GM18499 (cell line): ENCODE data around the gene CALM1.
"Not testable (repeated sequence)": the region's sequence is repeated elsewhere in the genome, so short reads cannot be mapped to it uniquely, and the experiment has no call there.

Experiments
- ATAC-seq: cut with Tn5 transposase; IDR thresholded peaks from one replicate; pipeline ENCODE4 v1.9.1; 2021; ENCODE audit warnings: moderate number of reproducible peaks; ENCODE audit not compliant: insufficient read depth, unreplicated experiment

CALM1 gene

DNA sequence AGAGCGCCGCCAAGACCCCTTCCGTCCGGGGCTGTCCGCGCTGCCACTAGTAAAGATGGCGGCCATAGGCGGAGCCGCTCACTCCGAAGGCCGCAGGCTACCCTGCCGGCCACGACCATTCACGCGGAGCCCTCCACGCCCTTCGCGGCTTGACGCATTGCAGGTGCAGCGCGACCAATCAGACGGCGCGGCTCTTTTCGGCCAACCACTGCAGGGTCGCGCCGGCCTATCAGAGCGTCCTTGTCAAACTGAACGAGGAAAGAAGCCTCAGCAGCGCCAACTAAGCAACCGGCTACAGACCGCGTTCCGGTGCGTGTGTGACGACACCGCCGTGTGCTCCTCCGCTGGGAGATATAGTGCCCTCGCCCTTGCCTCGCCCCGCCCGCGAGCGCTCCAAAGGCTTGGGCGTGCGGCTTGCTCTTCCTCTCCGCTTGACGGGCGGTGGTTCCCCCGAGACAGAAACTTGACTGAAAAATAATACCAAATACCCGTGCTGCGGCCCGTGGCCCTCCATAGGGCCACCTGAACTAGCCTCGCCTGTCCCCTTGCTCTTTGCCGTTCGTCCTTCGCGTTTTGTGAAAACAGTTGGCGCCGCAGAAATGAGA is 13.6 kb upstream of the CALM1 start:
- peak; percentile 89 for ATAC-seq

DNA sequence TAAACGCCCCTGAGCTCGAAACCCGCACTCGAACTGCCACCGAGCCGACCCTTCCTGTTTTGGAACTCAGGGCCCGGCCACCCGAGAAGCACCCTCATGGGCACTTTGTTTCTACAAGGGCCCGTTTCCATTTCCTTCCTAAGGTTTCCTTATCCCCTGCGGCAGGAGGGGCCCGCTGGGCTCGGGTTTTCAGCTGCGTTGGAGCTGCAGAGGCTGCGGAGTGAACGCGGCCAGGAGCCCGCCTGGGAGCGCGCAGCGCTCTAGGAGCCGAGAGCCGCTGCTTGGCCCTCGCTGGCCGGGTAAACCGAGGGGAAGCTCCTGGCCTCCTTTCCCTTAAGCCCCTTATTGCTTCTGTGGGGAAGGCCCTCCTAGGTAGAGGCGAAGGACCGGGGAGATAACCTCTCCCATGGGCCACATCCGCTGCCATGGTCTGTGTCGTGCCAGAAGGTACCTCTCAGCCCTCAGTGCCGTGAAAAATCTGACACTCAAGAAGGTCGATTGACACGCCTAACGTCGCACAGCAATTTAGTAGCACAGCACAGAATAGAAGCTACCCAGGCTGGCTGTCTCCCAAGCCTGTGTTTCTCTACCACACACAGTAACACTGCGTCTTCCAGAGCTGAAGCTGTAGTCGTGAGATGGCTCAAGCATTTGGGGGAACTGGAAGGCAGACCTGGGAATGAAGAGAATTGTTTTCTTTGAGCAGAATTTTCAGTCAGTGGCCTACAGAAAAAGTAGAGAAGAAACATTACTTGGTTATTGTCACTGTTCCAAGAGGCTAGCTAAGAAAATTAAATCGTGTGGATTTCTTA is 12.9 kb upstream of the CALM1 start:
- no peak for ATAC-seq

DNA sequence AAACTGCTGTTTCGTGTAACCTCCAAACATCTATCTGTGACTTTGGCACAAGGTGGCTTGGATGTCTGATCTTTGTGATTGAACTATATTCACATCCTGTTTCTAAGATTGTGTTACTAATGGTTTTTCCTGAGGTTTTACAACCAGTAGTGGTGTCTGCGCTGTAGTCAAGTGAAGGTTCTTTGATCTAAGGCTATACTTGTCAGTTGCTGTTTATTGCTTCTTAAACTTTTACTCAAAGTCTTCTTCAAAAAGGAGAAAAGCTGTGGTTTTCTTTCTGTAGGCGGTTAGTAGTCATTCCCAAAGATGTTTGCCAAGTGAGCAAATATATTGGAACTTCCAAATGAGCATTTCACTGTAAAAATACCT is 12.3 kb upstream of the CALM1 start:
- no peak for ATAC-seq

DNA sequence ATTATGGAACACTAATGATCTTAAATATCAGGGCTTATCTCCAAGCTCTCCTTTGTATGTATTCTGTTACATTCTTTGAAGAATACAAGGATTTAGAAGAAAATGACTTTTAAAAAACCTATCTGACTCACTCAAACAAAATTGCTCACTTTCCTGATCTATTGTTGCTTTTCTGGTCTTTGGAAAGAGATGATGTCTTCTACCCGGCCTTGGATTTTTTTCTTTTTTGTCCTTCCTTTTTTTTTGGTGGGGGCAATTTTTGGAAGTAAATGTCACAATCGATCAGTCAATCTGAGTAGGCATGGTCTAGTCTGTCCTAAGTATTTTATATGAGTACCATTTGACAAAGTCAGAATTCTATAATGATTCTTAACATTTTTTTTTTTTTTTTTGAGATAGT is 10.5 kb upstream of the CALM1 start:
- ATAC-seq: no peak

DNA sequence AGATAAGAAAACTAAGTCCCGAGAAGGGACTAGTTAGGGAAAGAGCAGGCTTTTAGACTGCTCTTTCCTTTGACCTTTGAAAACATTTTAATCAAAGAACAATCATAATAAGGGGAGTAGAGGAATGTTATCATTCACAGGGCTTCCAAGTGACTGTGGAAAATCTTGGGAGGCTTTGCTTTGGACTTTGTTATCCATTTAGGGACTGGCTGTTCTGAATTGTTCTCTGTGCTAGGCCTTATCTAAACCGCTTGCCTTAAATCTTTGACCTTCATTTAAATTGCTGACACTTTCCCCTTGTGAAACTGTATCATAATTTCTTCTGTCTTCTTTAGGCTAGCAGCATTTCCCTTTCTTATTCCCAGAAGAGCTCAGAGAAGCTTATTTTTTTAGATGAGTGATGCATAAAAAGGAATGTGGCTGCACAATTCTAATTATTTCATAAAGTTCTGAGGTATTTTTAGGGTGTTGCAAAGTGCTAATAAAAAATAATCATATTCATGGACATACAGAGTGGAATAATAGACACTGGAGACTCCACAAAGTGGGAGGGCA is 9.5 kb upstream of the CALM1 start:
- ATAC-seq: no peak

DNA sequence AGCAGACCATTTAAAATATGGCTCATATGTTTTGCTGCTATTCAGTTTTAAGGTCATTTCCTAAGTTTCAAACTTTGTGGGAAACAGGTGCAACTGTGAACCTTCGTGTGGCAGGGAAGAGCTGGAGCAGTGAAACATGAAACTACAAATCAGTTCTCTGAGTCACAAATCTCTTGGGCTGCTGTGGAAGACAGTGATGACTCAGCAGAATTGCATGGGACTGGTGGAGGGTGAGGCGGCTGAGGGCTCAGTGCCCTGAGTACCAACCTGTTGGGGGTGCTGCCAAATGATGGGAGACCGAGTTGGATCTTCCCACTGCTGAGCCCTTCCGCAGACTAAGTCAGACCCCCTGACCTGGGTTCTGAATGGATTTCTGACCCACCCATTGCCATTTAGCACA is 8.4 kb upstream of the CALM1 start:
- ATAC-seq: no peak

DNA sequence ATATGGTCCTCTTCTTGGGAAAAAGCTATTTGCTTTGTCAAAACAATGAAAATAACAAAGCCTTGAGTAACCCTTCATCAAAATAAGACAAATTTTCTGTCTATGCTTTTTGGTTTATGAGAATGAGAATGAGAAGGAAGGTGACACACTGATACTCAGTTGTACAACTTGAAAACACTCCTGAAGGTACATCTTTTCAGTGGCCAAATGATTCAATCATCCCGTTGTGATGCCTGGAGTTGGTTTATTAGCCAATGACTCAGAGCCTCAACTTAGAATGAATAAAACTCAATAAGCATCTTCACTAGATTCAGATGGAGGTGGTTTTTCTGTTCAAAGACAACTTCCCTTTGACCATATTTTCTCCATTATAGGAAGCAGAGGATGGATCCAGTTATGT is 7.8 kb upstream of the CALM1 start:
- no peak for ATAC-seq

DNA sequence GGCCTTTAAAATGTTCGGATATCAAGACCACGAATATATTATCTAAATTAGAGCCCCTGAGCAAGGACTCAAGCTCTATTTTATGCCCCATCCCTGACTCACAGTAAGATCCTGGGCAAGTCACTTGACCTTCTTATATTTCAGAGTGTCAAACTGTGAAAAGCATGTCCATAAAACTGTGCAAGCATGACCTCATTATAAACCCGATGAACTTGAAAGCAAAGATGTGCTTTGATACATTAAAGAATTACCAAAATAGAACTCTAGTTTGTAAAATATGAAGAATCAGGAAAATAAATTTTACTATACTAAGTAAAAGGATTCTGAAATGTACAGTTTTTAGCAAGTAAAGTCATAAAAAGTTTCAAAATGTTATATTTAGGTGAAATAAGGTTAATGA is 2.9 kb upstream of the CALM1 start:
- no peak for ATAC-seq

DNA sequence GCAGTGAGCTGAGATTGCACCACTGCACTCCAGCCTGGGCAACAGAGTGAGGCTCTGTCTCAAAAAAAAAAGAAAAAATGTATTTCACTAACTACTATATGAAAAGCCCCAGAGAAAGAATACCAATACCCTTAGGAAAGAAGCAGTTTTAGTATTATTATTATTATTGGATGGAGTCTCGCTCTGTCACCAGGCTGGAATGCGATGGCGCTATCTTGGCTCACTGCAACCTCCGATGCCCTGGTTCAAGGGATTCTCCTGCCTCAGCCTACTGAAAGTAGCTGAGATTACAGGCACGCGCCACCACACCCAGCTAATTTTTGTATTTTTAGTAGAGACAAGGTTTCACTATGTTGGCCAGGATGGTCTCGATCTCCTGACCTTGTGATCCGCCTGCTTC is 2.0 kb upstream of the CALM1 start:
- ATAC-seq: not testable (repeated sequence)

DNA sequence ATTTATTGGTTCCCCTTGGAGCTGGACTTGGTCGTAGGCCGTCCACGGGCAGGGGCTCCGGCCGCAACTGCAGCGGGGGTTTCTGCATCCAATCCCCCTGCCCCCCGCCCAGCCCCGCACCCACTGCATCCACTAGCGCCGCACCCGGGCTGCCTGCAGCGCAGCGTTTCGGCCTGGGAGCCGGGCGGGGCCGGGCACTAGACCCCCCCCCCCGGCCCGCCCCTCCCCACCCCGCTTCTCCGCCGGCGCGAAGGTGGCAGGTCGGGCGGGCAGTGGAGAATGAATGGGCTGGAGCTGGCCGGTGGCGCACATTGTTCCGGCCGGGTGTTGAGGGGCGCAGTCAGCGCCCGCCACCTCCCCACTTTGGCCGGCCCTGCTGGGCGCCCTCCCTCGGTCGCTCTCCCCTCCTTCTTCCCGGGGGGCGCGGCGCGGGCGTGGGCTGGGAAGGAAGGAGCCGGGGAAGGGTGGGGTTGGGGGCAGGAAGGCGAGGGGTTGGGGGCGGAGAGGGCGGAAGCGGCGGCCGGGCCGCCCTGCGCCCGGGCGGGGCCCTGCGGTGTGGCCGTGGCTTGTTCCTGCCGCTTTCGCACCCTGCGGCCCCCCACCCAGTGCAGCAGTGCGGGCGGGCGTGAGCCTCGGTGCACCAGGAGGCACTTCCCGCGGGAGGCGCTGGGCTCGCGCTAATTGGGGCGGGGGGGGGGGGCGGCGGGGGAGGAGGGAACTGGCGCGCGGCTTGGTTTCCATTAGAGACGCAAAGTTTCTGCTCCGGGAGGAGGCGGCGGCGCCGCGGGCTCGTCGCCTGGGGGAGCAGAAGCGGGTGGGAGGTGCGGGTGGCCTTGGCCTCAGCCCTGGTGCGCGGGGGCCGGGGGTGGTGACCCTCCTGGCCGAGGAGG is 841 bp downstream of the CALM1 start:
- ATAC-seq: no peak

DNA sequence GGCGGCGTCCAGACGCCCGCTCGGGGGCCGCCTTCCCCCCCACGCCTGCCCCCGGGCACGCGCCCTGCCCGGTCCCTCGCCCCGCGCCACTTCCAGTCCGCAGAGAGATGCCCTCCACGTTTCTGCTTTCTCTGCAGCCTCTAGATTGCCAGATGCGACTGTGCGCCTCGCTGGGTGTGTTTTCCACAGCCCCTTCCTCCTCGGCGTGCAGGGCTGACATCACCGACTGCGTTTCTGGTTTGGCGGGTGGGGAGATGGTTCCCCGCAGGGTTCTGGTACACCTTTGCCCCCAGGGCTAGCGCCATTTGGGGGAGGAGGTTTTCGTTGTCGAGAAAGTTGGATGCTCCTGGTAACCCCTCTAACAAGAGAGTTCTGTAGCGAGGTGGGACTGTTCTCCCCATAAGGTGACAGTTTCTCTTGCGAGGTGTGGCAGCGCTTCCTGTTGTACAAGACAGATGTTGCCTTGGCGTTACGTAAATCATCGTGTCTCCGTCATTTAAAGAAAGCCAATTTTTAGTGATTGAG is 1.5 kb downstream of the CALM1 start:
- ATAC-seq: no peak

DNA sequence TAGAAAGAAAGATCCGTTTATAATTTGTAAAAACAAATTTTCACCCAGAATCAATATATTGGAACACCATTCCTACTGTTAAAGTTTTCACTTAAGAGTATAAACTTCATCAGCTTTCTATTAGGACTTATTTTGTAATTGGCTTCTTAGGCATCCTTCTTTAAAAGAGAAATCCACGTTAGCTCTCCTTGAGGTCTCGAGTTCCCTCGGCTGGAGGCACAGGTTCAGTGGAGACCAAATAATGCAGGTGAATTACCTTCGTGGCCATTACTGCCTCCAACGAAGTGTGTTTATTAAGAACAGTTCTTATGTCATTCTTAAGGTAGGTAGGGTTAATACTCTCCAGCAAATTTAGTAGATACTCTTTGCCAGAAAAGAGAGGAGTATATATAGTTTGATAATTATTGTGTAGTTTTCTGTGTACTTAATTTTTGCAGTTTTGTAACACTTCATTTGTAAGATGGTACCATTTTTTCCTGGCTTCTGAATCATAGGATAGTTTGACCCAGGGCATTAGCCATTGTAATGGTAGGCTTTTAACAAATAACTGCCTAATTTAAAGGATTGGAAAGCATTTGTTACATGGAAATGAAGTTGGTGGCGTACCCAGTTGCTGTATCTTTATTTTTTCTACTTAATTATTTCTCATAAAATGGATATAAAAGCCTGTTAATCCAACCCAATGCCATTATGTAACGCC is 2.2 kb downstream of the CALM1 start:
- ATAC-seq: no peak

DNA sequence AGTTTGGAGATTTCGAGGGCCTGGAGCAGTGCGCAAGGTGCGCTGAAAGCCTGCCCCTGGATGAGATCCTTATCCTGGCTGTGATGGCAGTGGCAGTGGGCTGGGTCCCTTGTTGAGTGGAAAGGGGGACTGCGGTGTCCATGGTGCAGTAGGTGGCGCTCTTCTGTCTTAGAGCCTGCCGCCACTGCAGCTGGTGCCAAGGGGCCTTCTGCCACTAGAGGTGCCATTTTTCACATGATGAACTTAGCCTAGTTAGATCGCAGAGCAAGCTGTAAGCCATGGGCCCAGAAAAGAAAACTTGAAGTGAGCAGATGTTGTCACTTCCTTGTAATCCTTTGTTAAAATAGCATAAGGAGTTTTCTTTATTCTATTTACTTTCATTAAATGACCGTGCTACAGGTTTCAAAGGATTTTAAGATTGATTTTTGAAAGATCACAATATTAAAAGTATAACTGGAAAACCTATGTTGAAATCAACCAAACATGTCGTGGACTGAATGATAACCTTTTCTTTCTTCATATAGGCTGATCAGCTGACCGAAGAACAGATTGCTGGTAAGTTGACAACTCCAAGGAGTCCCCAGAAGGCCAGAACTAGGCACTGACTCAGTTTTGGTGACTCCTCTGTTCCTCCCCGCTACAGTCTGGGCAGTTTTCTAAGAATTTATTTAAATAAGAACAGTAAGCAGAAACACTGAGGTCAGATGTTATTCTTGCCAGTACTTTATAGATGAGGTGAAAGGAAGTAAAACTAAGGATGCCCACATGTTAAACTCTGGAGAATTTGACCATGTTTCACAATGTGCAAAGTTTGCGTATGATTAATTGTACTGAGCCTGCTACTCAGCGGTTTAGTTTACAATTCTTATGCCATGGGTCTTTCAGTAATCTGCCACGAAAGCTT is 3.0 kb downstream of the CALM1 start:
- ATAC-seq: peak; percentile 40

DNA sequence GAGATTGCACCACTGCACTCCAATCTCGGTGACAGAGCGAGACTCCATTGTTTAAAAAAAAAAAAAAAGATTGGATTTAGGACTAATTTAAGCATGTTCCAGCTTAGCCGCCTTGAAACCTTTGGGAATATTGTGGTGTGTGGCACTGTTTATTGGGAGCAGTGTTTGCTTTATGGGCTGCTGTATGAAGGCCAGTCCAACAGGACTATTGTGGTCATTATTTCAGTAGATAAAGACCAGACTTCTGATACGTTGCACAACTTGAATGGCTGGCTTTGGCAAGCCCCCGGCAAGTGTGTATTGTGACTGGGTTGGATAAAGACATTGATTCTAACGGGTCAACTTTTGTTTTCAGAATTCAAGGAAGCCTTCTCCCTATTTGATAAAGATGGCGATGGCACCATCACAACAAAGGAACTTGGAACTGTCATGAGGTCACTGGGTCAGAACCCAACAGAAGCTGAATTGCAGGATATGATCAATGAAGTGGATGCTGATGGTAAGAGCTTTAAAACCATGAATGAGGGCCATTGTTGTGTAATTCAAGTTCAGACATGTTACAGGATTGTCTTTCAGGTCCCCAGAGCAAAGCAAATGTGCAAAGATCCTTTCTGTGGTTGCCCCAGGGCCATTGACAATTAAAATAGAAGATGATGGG is 4.2 kb downstream of the CALM1 start:
- no peak for ATAC-seq

DNA sequence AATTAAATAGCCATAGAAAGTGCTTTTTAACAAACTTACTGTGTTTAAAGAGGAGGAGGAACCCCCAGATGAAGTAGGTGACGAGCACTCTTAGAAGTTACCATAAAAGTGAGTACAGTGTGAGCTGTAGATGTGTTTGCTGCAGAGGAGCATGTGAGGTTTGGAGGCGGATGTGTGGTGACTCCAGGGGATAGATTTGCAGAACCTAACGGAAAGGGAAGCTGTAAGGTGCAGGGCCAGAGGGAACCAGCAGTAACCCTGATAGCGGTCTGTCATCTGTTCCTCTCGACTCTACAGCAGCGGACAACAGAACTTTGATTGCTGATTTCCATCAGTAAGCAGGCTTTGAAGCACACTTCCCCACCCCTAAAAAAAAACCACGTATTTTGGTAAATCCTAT is 5.2 kb downstream of the CALM1 start:
- ATAC-seq: no peak

DNA sequence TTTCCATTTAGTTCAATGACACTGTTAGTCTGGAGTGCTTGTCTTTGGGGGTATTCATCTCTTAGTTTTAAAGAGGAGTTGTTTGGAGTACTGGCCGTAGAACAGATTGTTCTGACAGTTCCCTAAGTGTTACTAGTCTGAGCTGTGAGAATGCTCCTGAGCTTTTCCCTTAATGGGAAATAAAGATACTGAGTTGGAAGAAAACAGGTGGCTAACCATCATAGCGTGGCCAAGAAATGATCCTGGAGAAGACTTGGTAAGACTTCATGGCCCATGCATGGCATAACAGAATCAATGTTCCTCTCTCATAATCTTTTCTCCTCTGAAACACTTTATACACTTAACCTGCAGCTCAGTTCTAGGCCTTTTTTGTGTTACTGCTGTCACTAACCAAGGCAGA is 6.2 kb downstream of the CALM1 start:
- no peak for ATAC-seq

DNA sequence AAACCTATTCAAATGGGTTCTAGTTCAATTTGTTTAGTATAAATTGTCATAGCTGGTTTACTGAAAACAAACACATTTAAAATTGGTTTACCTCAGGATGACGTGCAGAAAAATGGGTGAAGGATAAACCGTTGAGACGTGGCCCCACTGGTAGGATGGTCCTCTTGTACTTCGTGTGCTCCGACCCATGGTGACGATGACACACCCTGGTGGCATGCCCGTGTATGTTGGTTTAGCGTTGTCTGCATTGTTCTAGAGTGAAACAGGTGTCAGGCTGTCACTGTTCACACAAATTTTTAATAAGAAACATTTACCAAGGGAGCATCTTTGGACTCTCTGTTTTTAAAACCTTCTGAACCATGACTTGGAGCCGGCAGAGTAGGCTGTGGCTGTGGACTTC is 8.3 kb downstream of the CALM1 start:
- ATAC-seq: no peak

DNA sequence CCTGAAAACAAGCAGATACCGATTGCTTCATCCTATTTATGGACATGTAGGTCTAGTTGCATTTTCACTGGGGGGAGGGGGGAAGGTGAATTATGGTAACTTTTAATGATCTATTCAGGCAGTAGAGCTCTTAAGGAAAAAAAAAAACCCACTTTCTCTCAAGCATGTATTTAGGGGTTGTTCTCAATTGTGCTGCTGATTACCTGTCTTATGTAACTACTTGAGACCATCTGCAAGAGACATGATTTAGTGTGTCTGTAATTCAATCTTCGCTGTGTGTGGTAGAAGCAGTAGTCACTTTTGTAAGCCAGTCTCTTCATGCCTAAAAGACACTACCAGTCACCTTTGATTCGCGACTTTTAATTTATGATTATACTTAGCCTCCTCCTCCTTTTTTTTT is 8.9 kb downstream of the CALM1 start:
- ATAC-seq: no peak

DNA sequence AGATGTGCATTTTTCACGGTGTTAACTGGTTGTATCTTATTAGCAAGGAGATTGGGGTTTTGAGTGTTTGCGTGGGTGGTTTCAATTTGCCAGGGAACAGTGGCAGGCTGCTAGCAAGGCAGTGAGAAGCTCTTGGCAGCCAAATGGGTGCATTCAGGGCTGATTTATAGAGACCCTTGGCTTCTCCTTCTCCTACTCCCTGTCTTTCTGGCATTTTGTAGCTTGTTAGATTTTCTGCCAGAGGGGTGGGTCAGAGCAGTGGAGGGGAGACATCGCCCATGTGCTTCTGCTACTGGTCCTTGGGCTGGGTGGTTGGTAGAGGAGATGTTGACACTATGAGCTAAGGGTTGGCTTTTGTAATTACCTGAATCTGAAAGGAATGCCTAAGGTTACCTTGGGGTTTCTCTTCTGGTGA is 9.6 kb downstream of the CALM1 start:
- no peak for ATAC-seq
